Natural killer cell treated with Interleukin-12 subunit alpha and Interleukin-12 subunit beta and Interleukin-15 and Interleukin-18, amount 100 ng/mL, for 72 hours (primary cell): Measurements from ENCODE around the gene FHIT. TPM values are rescaled to one million over a fixed set of nuclear protein-coding genes. Genes with fewer than 3 reads are reported as not detected.

Experiments
- ATAC-seq, 2 donors: fragments of 150-1000 bp; cut with Tn5 transposase in 1 of 2; sonication (Bioruptor Pico), chemical (Tn5 transposase) in 1 of 2; 2 replicates each; pipeline ENCODE4 v1.10.0; 2021
- DNase-seq: peaks from one replicate; pipeline ENCODE4 v3.0.0; 2022; ENCODE audit warnings: low spot score
- H3K27ac Mint-ChIP-seq, 2 donors: 1 replicate in 1 of 2; 2 replicates in 1 of 2; pipeline ENCODE4 v1.8.0; 2022; ENCODE audit warnings: mixed read lengths in 2 of 2, mild to moderate bottlenecking in 1 of 2, moderate library complexity in 1 of 2
- H3K27me3 Mint-ChIP-seq, 2 donors: 1 replicate in 1 of 2; 2 replicates in 1 of 2; pipeline ENCODE4 v1.8.0; 2022; ENCODE audit warnings: mixed read lengths in 2 of 2
- H3K36me3 Mint-ChIP-seq: one replicate; pipeline ENCODE4 v1.8.0; 2022; ENCODE audit warnings: mixed read lengths
- H3K4me1 Mint-ChIP-seq, 2 donors: 1 replicate in 1 of 2; 2 replicates in 1 of 2; pipeline ENCODE4 v1.8.0; 2022; ENCODE audit warnings: low read depth in 2 of 2, mixed read lengths in 2 of 2, mild to moderate bottlenecking in 1 of 2
- H3K4me3 Mint-ChIP-seq: one replicate; pipeline ENCODE4 v1.8.0; 2022; ENCODE audit warnings: mixed read lengths
- H3K9me3 Mint-ChIP-seq: 2 replicates; pipeline ENCODE4 v1.8.0; 2022; ENCODE audit warnings: mixed read lengths
- total RNA-seq, 2 donors: library from RNA; stranded (reverse); gene quantifications; one replicate each; pipeline ENCODE4 v1.2.3, GENCODE V29; 2022

FHIT gene
- total RNA-seq, 2 donors from 2014 or later, result 2.4 to 3.0 TPM

GRCh38 chr3:60582288-60582687 lies 669.0 kb downstream of the FHIT start:
- DNase-seq (no peak), ATAC-seq (no peak)
- no peaks in the 10 kb centered on the region for H3K9me3 Mint-ChIP-seq
- H3K4me3 Mint-ChIP-seq, result no peak overlapping the region
- no peaks in the 10 kb centered on the region for H3K4me1 Mint-ChIP-seq
- H3K36me3 Mint-ChIP-seq, result no peaks in the 10 kb centered on the region
- no peak overlapping the region for H3K27ac Mint-ChIP-seq
- peaks cover 0 to 9% of the 10 kb centered on the region in 2 donors for H3K27me3 Mint-ChIP-seq

- ATAC-seq (no peak), DNase-seq (no peak)
- H3K4me1 Mint-ChIP-seq, result no peaks in the 10 kb centered on the region
- no peaks in the 10 kb centered on the region for H3K9me3 Mint-ChIP-seq
- no peaks in the 10 kb centered on the region for H3K36me3 Mint-ChIP-seq
- no peak overlapping the region for H3K4me3 Mint-ChIP-seq
- no peak overlapping the region for H3K27ac Mint-ChIP-seq
- peaks cover 0 to 11% of the 10 kb centered on the region in 2 donors for H3K27me3 Mint-ChIP-seq
Observed at GRCh38 chr3:60580809-60581208, 670.4 kb downstream of the FHIT start.

GRCh38 chr3:60579734-60580133 lies 671.5 kb downstream of the FHIT start:
- DNase-seq, result no peak
- H3K27me3 Mint-ChIP-seq, result peaks cover 0 to 14% of the 10 kb centered on the region in 2 donors
- H3K4me3 Mint-ChIP-seq, result no peak overlapping the region
- no peak for ATAC-seq
- H3K36me3 Mint-ChIP-seq, result no peaks in the 10 kb centered on the region
- H3K9me3 Mint-ChIP-seq, result no peaks in the 10 kb centered on the region
- H3K27ac Mint-ChIP-seq, result no peak overlapping the region
- no peaks in the 10 kb centered on the region for H3K4me1 Mint-ChIP-seq

- no peak for ATAC-seq
- H3K36me3 Mint-ChIP-seq, result no peaks in the 10 kb centered on the region
- H3K9me3 Mint-ChIP-seq, result no peaks in the 10 kb centered on the region
- H3K27ac Mint-ChIP-seq, result no peak overlapping the region
- H3K27me3 Mint-ChIP-seq, result peaks cover 0 to 15% of the 10 kb centered on the region in 2 donors
- H3K4me3 Mint-ChIP-seq, result no peak overlapping the region
- no peak for DNase-seq
- no peaks in the 10 kb centered on the region for H3K4me1 Mint-ChIP-seq
Observed at GRCh38 chr3:60578936-60579335, 672.3 kb downstream of the FHIT start.

GRCh38 chr3:60577601-60578000 lies 673.7 kb downstream of the FHIT start:
- no peaks in the 10 kb centered on the region for H3K4me1 Mint-ChIP-seq
- H3K27me3 Mint-ChIP-seq, result peaks cover 0 to 11% of the 10 kb centered on the region in 2 donors
- no peak overlapping the region for H3K27ac Mint-ChIP-seq
- ATAC-seq, result no peak
- no peak overlapping the region for H3K4me3 Mint-ChIP-seq
- no peaks in the 10 kb centered on the region for H3K9me3 Mint-ChIP-seq
- no peak for DNase-seq
- no peaks in the 10 kb centered on the region for H3K36me3 Mint-ChIP-seq

- H3K27ac Mint-ChIP-seq, result no peak overlapping the region
- no peaks in the 10 kb centered on the region for H3K9me3 Mint-ChIP-seq
- H3K4me3 Mint-ChIP-seq, result no peak overlapping the region
- DNase-seq (no peak), ATAC-seq (no peak)
- H3K27me3 Mint-ChIP-seq, result peaks cover 0 to 11% of the 10 kb centered on the region in 2 donors
- no peaks in the 10 kb centered on the region for H3K4me1 Mint-ChIP-seq
- H3K36me3 Mint-ChIP-seq, result no peaks in the 10 kb centered on the region
Observed at GRCh38 chr3:60575718-60576272, 675.5 kb downstream of the FHIT start.

GRCh38 chr3:60574046-60574769 lies 677.0 kb downstream of the FHIT start:
- no peaks in the 10 kb centered on the region for H3K36me3 Mint-ChIP-seq
- H3K4me3 Mint-ChIP-seq, result no peak overlapping the region
- ATAC-seq (no peak), DNase-seq (no peak)
- peaks cover 0 to 8% of the 10 kb centered on the region in 2 donors for H3K27me3 Mint-ChIP-seq
- no peak overlapping the region for H3K27ac Mint-ChIP-seq
- H3K4me1 Mint-ChIP-seq, result no peaks in the 10 kb centered on the region
- H3K9me3 Mint-ChIP-seq, result no peaks in the 10 kb centered on the region

- Mint-ChIP-seq H3K4me3 (no peak overlapping the region), H3K27ac (no peak overlapping the region), H3K4me1 (no peaks in the 10 kb centered on the region), H3K9me3 (no peaks in the 10 kb centered on the region), H3K36me3 (no peaks in the 10 kb centered on the region), H3K27me3 (peaks cover 0 to 8% of the 10 kb centered on the region in 2 donors)
- DNase-seq, result no peak
- no peak for ATAC-seq
Observed at GRCh38 chr3:60573494-60573893, 677.8 kb downstream of the FHIT start.

GRCh38 chr3:60571511-60571910 lies 679.7 kb downstream of the FHIT start:
- H3K9me3 Mint-ChIP-seq, result no peaks in the 10 kb centered on the region
- H3K4me3 Mint-ChIP-seq, result no peak overlapping the region
- peaks cover 0 to 8% of the 10 kb centered on the region in 2 donors for H3K27me3 Mint-ChIP-seq

GRCh38 chr3:60557122-60557521 lies 694.1 kb downstream of the FHIT start:
- Mint-ChIP-seq H3K9me3 (no peaks in the 10 kb centered on the region), H3K4me3 (no peak overlapping the region), H3K27me3 (no peaks in the 10 kb centered on the region), H3K27ac (no peak overlapping the region), H3K36me3 (no peaks in the 10 kb centered on the region), H3K4me1 (peaks cover 0 to 10% of the 10 kb centered on the region in 2 donors)
- DNase-seq (no peak), ATAC-seq (no peak)

More at GRCh38 chr3:60571511-60571910, 679.7 kb downstream of the FHIT start:
- DNase-seq (no peak), ATAC-seq (no peak)
- Mint-ChIP-seq H3K27ac (no peak overlapping the region), H3K36me3 (no peaks in the 10 kb centered on the region), H3K4me1 (no peaks in the 10 kb centered on the region)

GRCh38 chr3:60555686-60556354 lies 695.4 kb downstream of the FHIT start:
- Mint-ChIP-seq H3K27ac (peak overlapping the region in 1 of 2 donors; percentile 18), H3K36me3 (no peaks in the 10 kb centered on the region), H3K4me3 (no peak overlapping the region), H3K9me3 (peaks cover 1% of the 10 kb centered on the region), H3K4me1 (peaks cover 0 to 13% of the 10 kb centered on the region in 2 donors), H3K27me3 (no peaks in the 10 kb centered on the region)
- ATAC-seq (peak in 1 of 2 donors; percentile 59), DNase-seq (no peak)

- H3K4me3 Mint-ChIP-seq, result no peak overlapping the region
- peaks cover 3% of the 10 kb centered on the region for H3K9me3 Mint-ChIP-seq
- no peaks in the 10 kb centered on the region for H3K36me3 Mint-ChIP-seq
- ATAC-seq (no peak), DNase-seq (no peak)
- H3K27me3 Mint-ChIP-seq, result no peaks in the 10 kb centered on the region
- no peak overlapping the region for H3K27ac Mint-ChIP-seq
- peaks cover 0 to 16% of the 10 kb centered on the region in 2 donors for H3K4me1 Mint-ChIP-seq
Observed at GRCh38 chr3:60553144-60553543, 698.1 kb downstream of the FHIT start.

GRCh38 chr3:60552581-60552980 lies 698.7 kb downstream of the FHIT start:
- Mint-ChIP-seq H3K9me3 (peaks cover 3% of the 10 kb centered on the region), H3K4me1 (peaks cover 0 to 16% of the 10 kb centered on the region in 2 donors), H3K27me3 (no peaks in the 10 kb centered on the region), H3K4me3 (no peak overlapping the region), H3K36me3 (no peaks in the 10 kb centered on the region), H3K27ac (peak overlapping the region in 1 of 2 donors; percentile 35)
- DNase-seq, result no peak
- no peak for ATAC-seq
